Urinary bladder (tissue), 4 donors: ENCODE measurements around the gene THSD8. TPM values are rescaled to one million over a fixed set of nuclear protein-coding genes. Genes with fewer than 3 reads are reported as not detected.
"Not testable (repeated sequence)": the region's sequence is repeated elsewhere in the genome, so short reads cannot be mapped to it uniquely, and the experiment has no call there.

Source experiments
- DNase-seq: peaks from one replicate; pipeline ENCODE4 v3.0.0-alpha.2; 2015; ENCODE audit errors: extremely low spot score
- H3K27ac ChIP-seq: one replicate; pipeline ENCODE4 v1.5.1; 2013; ENCODE audit warnings: low read depth, mild to moderate bottlenecking, moderate library complexity
- H3K36me3 ChIP-seq: one replicate; pipeline ENCODE4 v1.6.1; 2013; ENCODE audit warnings: mild to moderate bottlenecking, moderate library complexity; ENCODE audit not compliant: insufficient read depth
- H3K4me1 ChIP-seq: one replicate; pipeline ENCODE4 v1.6.1; 2013; ENCODE audit warnings: mild to moderate bottlenecking, moderate library complexity; ENCODE audit not compliant: insufficient read depth
- H3K4me3 ChIP-seq: one replicate; pipeline ENCODE4 v1.5.1; 2013; ENCODE audit warnings: low read depth, low read length
- WGBS: extraction: QIAGEN DNeasy Blood & Tissue Kit; methylation state at CpG from one replicate; pipeline ENCODE4 v1.1.7; 2013; 5-methylcytosine and 5-hydroxymethylcytosine counted together
- polyA plus RNA-seq: library from polyadenylated mRNA; stranded (reverse); fragments of 200-250 nt; gene quantifications from one replicate; pipeline ENCODE4 v1.2.3, GENCODE V29; 2013
- total RNA-seq: library from RNA; depleted of rRNA; stranded (reverse); fragments of >200 nt; gene quantifications from one replicate; pipeline ENCODE4 v1.2.3, GENCODE V29; 2014
- donor health status: healthy with polysubstance abuse.
- donor health status: healthy.

THSD8 gene
- total and polyA plus RNA-seq, 2 donors: not detected

DNA sequence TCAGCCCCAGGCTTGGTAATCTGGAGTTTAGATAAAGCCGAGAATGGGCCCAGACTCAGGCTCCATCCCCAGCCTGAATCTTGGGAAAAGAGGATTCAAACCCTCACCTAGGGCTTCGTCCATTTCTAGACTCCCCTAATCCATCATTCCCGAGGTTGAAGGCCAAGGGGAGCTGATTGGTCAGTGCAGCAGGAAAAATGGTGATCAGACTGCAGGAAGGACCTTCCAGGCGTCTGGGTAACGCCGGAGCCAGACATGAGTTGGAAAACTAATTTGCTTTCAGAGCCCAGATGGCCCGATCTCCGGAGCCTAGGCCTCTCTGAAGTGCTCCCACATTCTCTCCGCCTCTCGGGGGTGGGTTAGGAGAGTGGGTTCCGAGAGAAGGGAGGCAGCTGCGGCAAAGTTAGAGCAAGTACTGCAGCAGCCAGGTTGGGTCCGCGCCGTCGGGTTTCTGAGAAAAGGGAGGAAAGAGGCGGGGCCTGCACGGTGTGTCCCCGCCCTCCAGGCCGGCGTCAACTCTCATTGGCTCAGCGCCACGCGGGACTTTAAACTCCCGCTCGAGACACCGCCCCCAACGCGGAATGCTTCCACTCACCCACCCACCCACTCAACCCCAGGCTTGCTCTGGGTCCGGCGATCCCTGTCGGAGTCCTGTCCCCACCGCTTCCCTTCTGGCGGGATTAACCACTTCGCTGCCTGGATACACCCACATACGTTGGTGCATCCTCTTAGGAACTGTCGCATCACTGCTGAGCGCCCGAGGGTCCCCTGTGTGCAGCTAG, 33.3 kb downstream of the THSD8 start:
- H3K4me3 ChIP-seq: no peak overlapping the region
- H3K27ac ChIP-seq: no peak overlapping the region
- H3K36me3 ChIP-seq: no peaks in the 10 kb centered on the region
- DNase-seq: no peak
- WGBS: 8% methylated on average over 39 of the region's 39 CpGs
- H3K4me1 ChIP-seq: no peaks in the 10 kb centered on the region

DNA sequence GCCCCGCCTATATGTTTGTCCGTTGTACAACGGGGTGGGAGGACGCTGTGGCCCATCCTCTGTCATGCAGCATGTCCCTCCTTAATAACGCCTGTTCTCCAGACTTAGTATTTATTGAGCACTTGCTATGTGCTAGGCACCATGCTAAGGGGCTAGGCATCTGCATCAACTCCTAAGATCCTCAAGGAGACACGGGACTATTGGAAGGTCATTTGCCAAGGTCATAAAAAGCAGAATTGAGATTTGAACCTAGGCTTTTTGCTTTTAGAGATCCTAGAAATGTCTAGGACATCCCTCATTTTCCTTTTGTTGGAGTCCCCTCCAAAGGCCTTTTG, 34.6 kb downstream of the THSD8 start:
- H3K27ac ChIP-seq: no peak overlapping the region
- DNase-seq: no peak
- WGBS: 6% methylated on average over 6 of the region's 6 CpGs
- H3K36me3 ChIP-seq: no peaks in the 10 kb centered on the region
- H3K4me3 ChIP-seq: no peak overlapping the region
- no peaks in the 10 kb centered on the region for H3K4me1 ChIP-seq

DNA sequence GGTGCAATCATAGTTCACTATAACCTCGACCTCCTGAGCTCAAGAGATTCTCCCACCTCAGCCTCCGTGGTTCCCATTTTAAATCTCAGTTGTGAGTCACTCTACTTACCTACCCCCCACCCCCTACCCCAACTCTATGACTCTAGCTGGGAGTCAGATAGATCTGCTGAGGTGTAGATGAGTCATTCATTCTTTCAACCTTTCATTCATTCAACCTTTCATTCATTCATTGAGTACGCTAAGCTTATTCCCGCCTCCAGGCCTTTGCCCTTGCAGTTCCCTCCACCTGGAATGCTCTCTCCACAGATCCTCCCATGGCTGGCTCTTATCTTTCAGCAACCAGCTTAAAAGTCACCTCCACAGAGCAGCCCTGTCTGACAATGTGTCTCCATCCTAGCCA, 35.4 kb downstream of the THSD8 start:
- 76% methylated on average over 4 of the region's 4 CpGs for WGBS
- Histone ChIP-seq H3K4me3 (no peak overlapping the region), H3K36me3 (no peaks in the 10 kb centered on the region), H3K4me1 (no peaks in the 10 kb centered on the region), H3K27ac (no peak overlapping the region)
- no peak for DNase-seq

DNA sequence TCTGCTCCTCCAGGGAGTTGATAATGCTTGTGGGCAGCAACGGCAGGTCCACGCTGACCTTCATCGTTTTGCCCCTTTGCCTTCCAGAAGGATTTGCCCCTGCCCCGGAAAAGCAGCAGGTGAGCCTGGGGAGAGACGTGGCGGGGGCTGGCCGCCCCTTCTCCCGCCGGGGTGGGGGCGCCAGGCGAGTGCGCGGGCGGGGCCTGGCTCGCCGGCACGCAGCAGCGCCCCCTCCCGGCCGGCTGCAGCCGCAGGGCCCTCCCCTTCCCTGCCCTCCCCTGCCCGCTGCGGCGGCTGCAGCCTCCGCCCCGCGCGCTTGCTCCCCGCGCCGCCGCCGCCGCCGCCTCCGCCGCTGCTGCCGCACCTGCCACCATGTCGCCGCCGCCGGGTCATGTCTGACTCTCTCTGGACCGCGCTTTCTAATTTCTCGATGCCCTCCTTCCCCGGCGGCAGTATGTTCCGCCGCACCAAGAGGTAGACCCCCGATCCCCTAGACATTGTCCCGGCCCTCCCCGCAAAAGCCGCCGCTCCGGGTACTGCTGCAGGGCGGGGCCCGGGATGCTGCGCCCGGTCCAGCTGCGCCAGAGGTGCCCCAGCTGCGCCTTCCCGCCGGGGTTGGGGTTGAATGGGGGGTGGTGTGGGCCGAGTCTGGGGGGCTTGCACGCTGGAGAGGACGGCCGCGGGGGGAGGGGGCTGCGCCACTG, 36.5 kb downstream of the THSD8 start, which contains the start of gene MAST1:
Gene MAST1, plus strand, starts transcription at position 334 of the 704 bp plus-strand sequence. Its CDS starts 58 bp downstream, at position 392.
- under 1% methylated on average over 69 of the region's 69 CpGs for WGBS
- H3K4me1 ChIP-seq: no peaks in the 10 kb centered on the region
- H3K4me3 ChIP-seq: peak within 1 kb of the TSS; percentile 22
- no peaks in the 10 kb centered on the region for H3K36me3 ChIP-seq
- H3K27ac ChIP-seq: no peak within 1 kb of the TSS
- no peak for DNase-seq

DNA sequence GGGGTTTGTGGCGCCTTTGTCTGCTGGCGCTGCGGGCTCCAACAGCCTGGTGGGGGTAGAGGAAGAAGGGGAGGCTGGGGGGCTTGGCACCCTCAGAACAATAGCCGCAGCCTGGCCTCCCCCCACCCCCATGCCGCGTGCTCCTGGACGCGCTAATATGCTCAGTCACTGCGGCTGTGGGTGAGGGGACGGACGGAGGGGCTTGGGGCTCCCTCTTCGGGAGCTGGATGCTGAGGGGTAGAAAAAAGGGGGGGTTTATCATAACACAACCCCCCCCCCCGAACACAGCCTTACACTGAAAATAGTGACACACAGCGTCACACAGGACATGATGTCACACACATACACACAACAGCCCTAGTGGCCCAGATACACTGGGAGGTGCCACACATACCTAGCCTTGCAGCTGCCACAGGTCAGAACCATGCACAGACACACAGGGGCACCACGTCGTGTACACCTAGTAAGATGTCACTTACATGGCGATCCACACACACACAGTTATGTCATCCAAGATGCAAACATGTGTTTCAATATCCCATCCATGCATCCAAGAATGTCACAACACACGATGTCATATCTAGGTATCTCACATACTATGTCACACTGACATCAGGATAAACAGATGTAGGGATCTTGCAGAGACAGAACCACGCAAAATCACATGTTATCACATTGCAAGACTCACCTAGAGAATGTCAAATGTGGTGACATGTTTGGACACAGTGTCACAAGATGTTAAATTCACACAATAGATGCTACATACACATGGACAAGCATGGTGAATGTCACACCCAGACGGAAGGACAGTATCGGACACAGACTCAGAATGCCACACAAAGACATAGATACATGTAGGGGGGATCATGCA, 37.3 kb downstream of the THSD8 start:
- H3K36me3 ChIP-seq: no peaks in the 10 kb centered on the region
- no peak overlapping the region for H3K27ac ChIP-seq
- no peaks in the 10 kb centered on the region for H3K4me1 ChIP-seq
- DNase-seq: no peak
- 23% methylated on average over 21 of the region's 21 CpGs for WGBS
- peak overlapping the region; percentile 22 for H3K4me3 ChIP-seq

- no peak overlapping the region for H3K4me3 ChIP-seq
- DNase-seq: no peak
- H3K36me3 ChIP-seq: no peaks in the 10 kb centered on the region
- H3K4me1 ChIP-seq: no peaks in the 10 kb centered on the region
- WGBS: 20% methylated on average over 43 of the region's 43 CpGs
- no peak overlapping the region for H3K27ac ChIP-seq
These were observed 38.5 kb downstream of the THSD8 start for GRCh38 chr19:12840091-12841079.

- WGBS: 2% methylated on average over 29 of the region's 29 CpGs
- H3K4me1 ChIP-seq: no peaks in the 10 kb centered on the region
- no peak overlapping the region for H3K27ac ChIP-seq
- H3K4me3 ChIP-seq: no peak overlapping the region
- peak; percentile 18 for DNase-seq
- no peaks in the 10 kb centered on the region for H3K36me3 ChIP-seq
These were observed 39.2 kb downstream of the THSD8 start for GRCh38 chr19:12841094-12841493.

GRCh38 chr19:12842511-12842910, 40.6 kb downstream of the THSD8 start:
- no peak overlapping the region for H3K4me3 ChIP-seq
- no peak overlapping the region for H3K27ac ChIP-seq
- WGBS: 92% methylated on average over 18 of the region's 18 CpGs
- no peak for DNase-seq
- no peaks in the 10 kb centered on the region for H3K4me1 ChIP-seq
- no peaks in the 10 kb centered on the region for H3K36me3 ChIP-seq

- no peak overlapping the region for H3K4me3 ChIP-seq
- no peaks in the 10 kb centered on the region for H3K36me3 ChIP-seq
- WGBS: 81% methylated on average over 11 of the region's 11 CpGs
- no peak for DNase-seq
- H3K4me1 ChIP-seq: no peaks in the 10 kb centered on the region
- no peak overlapping the region for H3K27ac ChIP-seq
These were observed 41.5 kb downstream of the THSD8 start for GRCh38 chr19:12843328-12843727.

- Histone ChIP-seq H3K4me1 (no peaks in the 10 kb centered on the region), H3K27ac (no peak overlapping the region)
- WGBS: 78% methylated on average over 3 of the region's 3 CpGs
These were observed 42.3 kb downstream of the THSD8 start for GRCh38 chr19:12843999-12844732.

DNA sequence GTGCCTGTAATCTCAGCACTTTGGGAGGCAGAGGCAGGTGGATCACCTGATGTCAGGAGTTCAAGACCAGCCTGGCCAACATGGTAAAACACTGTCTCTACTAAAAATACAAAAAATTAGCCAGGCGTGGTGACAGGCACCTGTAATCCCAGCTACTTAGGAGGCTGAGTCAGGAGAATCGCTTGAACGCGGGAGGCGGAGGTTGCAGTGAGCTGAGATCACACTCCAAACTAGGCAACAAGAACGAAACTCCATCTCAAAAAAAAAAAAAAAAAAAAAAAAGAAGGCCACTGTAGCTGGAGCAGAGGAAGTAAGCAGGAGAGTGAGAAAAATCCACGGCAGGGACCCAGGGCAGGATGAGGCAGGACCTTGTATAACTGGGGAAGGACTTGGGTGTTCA, 44.7 kb downstream of the THSD8 start:
- not testable (repeated sequence) for H3K4me1 ChIP-seq, DNase-seq, H3K4me3 ChIP-seq, H3K27ac ChIP-seq, H3K36me3 ChIP-seq
- whole genome bisulfite sequencing: 85% methylated on average over 7 of the region's 7 CpGs

More at GRCh38 chr19:12843999-12844732, 42.3 kb downstream of the THSD8 start:
- H3K36me3 ChIP-seq: no peaks in the 10 kb centered on the region
- DNase-seq: no peak
- H3K4me3 ChIP-seq: no peak overlapping the region
